ENCODE results near the gene MAN1A1. TPM values are rescaled to one million over a fixed set of nuclear protein-coding genes. Genes with fewer than 3 reads are reported as not detected.

Gene MAN1A1
- total and polyA plus RNA-seq, 2 of the 8 experiments (the other 6 are each of a cell fraction or from before 2014, with no cell fraction given), result 1.8 to 5.4 TPM

DNA sequence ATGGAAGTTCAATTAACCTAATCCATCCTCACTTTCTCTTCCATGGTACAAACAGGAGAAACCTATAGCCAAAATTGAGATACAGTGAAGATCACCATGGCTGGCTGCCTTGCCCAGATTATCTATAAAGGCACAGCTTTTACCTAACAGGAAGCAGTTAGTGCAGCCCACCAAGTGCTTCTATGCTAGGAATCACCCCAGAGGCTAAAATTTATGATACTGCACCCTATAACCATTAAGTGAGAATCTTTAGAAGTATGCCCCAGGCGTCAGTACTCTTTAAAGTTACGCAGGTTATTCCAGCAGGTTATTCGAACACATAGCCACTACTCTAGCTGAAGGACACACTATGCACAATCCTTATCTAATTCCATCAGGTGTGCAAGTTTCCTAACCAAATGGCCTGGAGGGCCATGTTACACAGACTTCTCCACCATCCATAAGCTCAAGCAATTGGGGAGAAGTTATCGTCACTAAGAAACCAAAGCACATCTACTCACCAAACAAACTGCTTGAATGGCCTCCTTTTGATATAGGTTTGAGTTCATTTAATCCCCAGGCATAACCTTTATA is 43.1 kb downstream of the MAN1A1 start:
- Histone ChIP-seq H2AK5ac (ENCODE audit: low read depth, low read length) (no peak overlapping the region), H3K23me2 (ENCODE audit: low read depth, low read length) (no peaks in the 10 kb centered on the region), H2BK20ac (ENCODE audit: low read length) (no peak overlapping the region), H4K5ac (ENCODE audit: insufficient read length, low read depth, low read length) (no peak overlapping the region), H2BK5ac (ENCODE audit: low read depth, low read length) (no peak overlapping the region), H3K4me1 (replicated peaks in 1 of 4; ENCODE audit: control insufficient read depth in 3 of 4, insufficient read depth in 4 of 4, low read length in 3 of 4) (no peaks in the 10 kb centered on the region; a peak in 1 of 7 replicates), H4K91ac (replicated peaks; ENCODE audit: insufficient read length, low read length) (no peak overlapping the region), H3K27ac (ENCODE audit: low read depth, low read length) (no peak overlapping the region), H3K14ac (ENCODE audit: insufficient read length) (no peak overlapping the region), H2BK12ac (ENCODE audit: low read depth, low read length) (no peak overlapping the region), H3K4me3 (ENCODE audit: extremely low read depth in 1 of 4, insufficient read depth in 2 of 4, low read depth in 3 of 4, low read length in 4 of 4) (no peak overlapping the region), H3K4me2 (ENCODE audit: insufficient read depth in 1 of 2, low read depth in 2 of 2, low read length in 2 of 2) (no peak overlapping the region), H2BK15ac (ENCODE audit: low read length) (no peak overlapping the region), H3K9ac (replicated peaks in 1 of 4; ENCODE audit: extremely low read depth in 1 of 4, low read depth in 3 of 4, low read length in 3 of 4) (no peak overlapping the region), H3K79me2 (ENCODE audit: control insufficient read depth in 1 of 2, insufficient read depth in 2 of 2, low read length in 2 of 2) (no peaks in the 10 kb centered on the region), H3K9me3 (ENCODE audit: insufficient read depth in 2 of 2, low read depth in 1 of 2, low read length in 1 of 2) (no peaks in the 10 kb centered on the region), H2AFZ (ENCODE audit: low read length) (no peak overlapping the region), H4K20me1 (replicated peaks in 1 of 2; ENCODE audit: control insufficient read depth in 1 of 2, insufficient read depth in 2 of 2, low read length in 2 of 2) (no peaks in the 10 kb centered on the region), H3K23ac (ENCODE audit: insufficient read length) (no peak overlapping the region), H4K8ac (ENCODE audit: extremely low read depth, insufficient read depth, low read length) (no peak overlapping the region), H3K4ac (replicated peaks; ENCODE audit: insufficient read length, low read depth, low read length) (no peak overlapping the region), H3K79me1 (ENCODE audit: low read depth, low read length) (no peaks in the 10 kb centered on the region), H3K18ac (ENCODE audit: extremely low read depth, low read length) (no peak overlapping the region), H3K36me3 (ENCODE audit: control insufficient read depth in 2 of 4, insufficient read depth in 4 of 4, low read length in 3 of 4) (no peaks in the 10 kb centered on the region; a peak in 1 of 8 replicates), H3K56ac (replicated peaks; ENCODE audit: insufficient read length, low read depth, low read length) (no peak overlapping the region), H2BK120ac (replicated peaks; ENCODE audit: low read depth, low read length) (no peak overlapping the region), H3K27me3 (replicated peaks in 1 of 4; ENCODE audit: control insufficient read depth in 3 of 4, extremely low read depth in 1 of 4, insufficient read depth in 3 of 4, low read length in 3 of 4) (no peaks in the 10 kb centered on the region)
- CTCF ChIA-PET (ENCODE audit: partially characterized antibody), result no interaction called here
- DNase-seq (ENCODE audit: low read depth in 1 of 2, low spot score in 2 of 2), result no peak
- 91% methylated on average over 4 of the region's 4 CpGs; no CpG with 5 or more reads in 1 of the 2 experiments for WGBS, 2 experiments (ENCODE audit: extremely low coverage in 1 of 2, insufficient coverage in 1 of 2, insufficient read length in 1 of 2, insufficient replicate concordance in 2 of 2, low coverage in 1 of 2, low lambda C conversion rate in 2 of 2, missing lambda C conversion rate in 1 of 2)
- POLR2A ChIA-PET (ENCODE audit: partially characterized antibody), result no interaction called here
- FAIRE-seq, result no peak
- TF ChIP-seq BACH1 (IDR thresholded peaks at IDR 0.05; ENCODE audit: low read length), result no peak
- TF ChIP-seq SIX5 (IDR thresholded peaks at IDR 0.05; ENCODE audit: low read depth, low read length), result no peak
- TF ChIP-seq SP4 (IDR thresholded peaks at IDR 0.05; ENCODE audit: low read length), result no peak
- TF ChIP-seq SRF (IDR thresholded peaks at IDR 0.05; ENCODE audit: low read depth, low read length), result no peak
- TF ChIP-seq TBP (IDR thresholded peaks at IDR 0.05; ENCODE audit: low read depth, low read length), result no peak
